Measurements from ENCODE around the gene IPO11.
A peak's percentile ranks its signal among the peaks of the same experiment; 100 is the strongest.
"Not testable (repeated sequence)": the region's sequence is repeated elsewhere in the genome, so short reads cannot be mapped to it uniquely, and the experiment has no call there.

The IPO11 gene

GRCh38 chr5:62600560-62601252 lies 188.1 kb downstream of the IPO11 start:
- DNase-seq (ENCODE audit: low spot score): no peak

GRCh38 chr5:62603934-62604333 lies 191.4 kb downstream of the IPO11 start:
- no peak for DNase-seq (ENCODE audit: low spot score)

GRCh38 chr5:62605638-62606037 lies 193.1 kb downstream of the IPO11 start:
- no peak for DNase-seq (ENCODE audit: low spot score)

GRCh38 chr5:62606878-62607277 lies 194.3 kb downstream of the IPO11 start:
- DNase-seq (ENCODE audit: low spot score): no peak

- DNase-seq (ENCODE audit: low spot score): no peak
Measured at GRCh38 chr5:62607615-62608014, 195.1 kb downstream of the IPO11 start.

GRCh38 chr5:62608529-62609511 lies 196.3 kb downstream of the IPO11 start:
- no peak for DNase-seq (ENCODE audit: low spot score)

- DNase-seq (ENCODE audit: low spot score): no peak
Measured at GRCh38 chr5:62614355-62614754, 201.8 kb downstream of the IPO11 start.

- no peak for DNase-seq (ENCODE audit: low spot score)
Measured at GRCh38 chr5:62616615-62617277, 204.2 kb downstream of the IPO11 start.

GRCh38 chr5:62617943-62618342 lies 205.4 kb downstream of the IPO11 start:
- no peak for DNase-seq (ENCODE audit: low spot score)

GRCh38 chr5:62620761-62621160 lies 208.2 kb downstream of the IPO11 start:
- no peak for DNase-seq (ENCODE audit: low spot score)

- DNase-seq (ENCODE audit: low spot score): no peak
Measured at GRCh38 chr5:62621280-62621679, 208.7 kb downstream of the IPO11 start.

GRCh38 chr5:62623271-62623670 lies 210.7 kb downstream of the IPO11 start:
- DNase-seq (ENCODE audit: low spot score): no peak

- not testable (repeated sequence) for DNase-seq (ENCODE audit: low spot score)
Measured at GRCh38 chr5:62624436-62624835, 211.9 kb downstream of the IPO11 start.

GRCh38 chr5:62626534-62626933 lies 214.0 kb downstream of the IPO11 start:
- no peak for DNase-seq (ENCODE audit: low spot score)

- no peak for DNase-seq (ENCODE audit: low spot score)
Measured at GRCh38 chr5:62627121-62627520, 214.6 kb downstream of the IPO11 start.

- DNase-seq (ENCODE audit: low spot score): no peak
Measured at GRCh38 chr5:62627901-62628300, 215.3 kb downstream of the IPO11 start.

- DNase-seq (ENCODE audit: low spot score): peak; percentile 12
Measured at GRCh38 chr5:62631909-62632580, 219.5 kb downstream of the IPO11 start.

- DNase-seq (ENCODE audit: low spot score): no peak
Measured at GRCh38 chr5:62633243-62633642, 220.7 kb downstream of the IPO11 start.

GRCh38 chr5:62640446-62640845 lies 227.9 kb downstream of the IPO11 start:
- DNase-seq (ENCODE audit: low spot score): no peak

GRCh38 chr5:62642468-62642867 lies 229.9 kb downstream of the IPO11 start:
- DNase-seq (ENCODE audit: low spot score): no peak

- no peak for DNase-seq (ENCODE audit: low spot score)
Measured at GRCh38 chr5:62643556-62644451, 231.2 kb downstream of the IPO11 start.
